HT1080 (cell line): ENCODE data around the gene FFAR2. TPM values are rescaled to one million over a fixed set of nuclear protein-coding genes. Genes with fewer than 3 reads are reported as not detected.
"Not testable (repeated sequence)": the region's sequence is repeated elsewhere in the genome, so short reads cannot be mapped to it uniquely, and the experiment has no call there.

ENCODE experiments used
- DNase-seq: peaks from one replicate; pipeline ENCODE4 v3.0.0-alpha.2; 2015; ENCODE audit warnings: low read depth
- total RNA-seq: library from RNA; depleted of rRNA; stranded (reverse); fragments of >200 nt; shearing (Covaris generic); gene quantifications from 2 replicates; pipeline ENCODE4 v1.2.3, GENCODE V29; 2014

Gene FFAR2
- total RNA-seq, 1 experiment from 2014 or later: not detected

- DNase-seq: not testable (repeated sequence)
Observed at GRCh38 chr19:35423406-35423805, 24.7 kb upstream of the FFAR2 start.

GRCh38 chr19:35425682-35426081 lies 22.4 kb upstream of the FFAR2 start:
- DNase-seq: no peak

- DNase-seq: no peak
Observed at GRCh38 chr19:35427187-35427586, 20.9 kb upstream of the FFAR2 start.

- DNase-seq: no peak
Observed at GRCh38 chr19:35429698-35430408, 18.2 kb upstream of the FFAR2 start.

- no peak for DNase-seq
Observed at GRCh38 chr19:35430409-35431144, 17.5 kb upstream of the FFAR2 start.

GRCh38 chr19:35431145-35431807 lies 16.8 kb upstream of the FFAR2 start:
- DNase-seq: no peak

- no peak for DNase-seq
Observed at GRCh38 chr19:35432911-35433310, 15.1 kb upstream of the FFAR2 start.

- DNase-seq: no peak
Observed at GRCh38 chr19:35433448-35433847, 14.6 kb upstream of the FFAR2 start.

GRCh38 chr19:35435896-35436295 lies 12.2 kb upstream of the FFAR2 start:
- DNase-seq: no peak

GRCh38 chr19:35436477-35437405 lies 11.3 kb upstream of the FFAR2 start:
- DNase-seq: peak; percentile 66

GRCh38 chr19:35437406-35437951 lies 10.6 kb upstream of the FFAR2 start:
- no peak for DNase-seq

- DNase-seq: no peak
Observed at GRCh38 chr19:35438096-35438495, 10.0 kb upstream of the FFAR2 start.

GRCh38 chr19:35438527-35438926 lies 9.5 kb upstream of the FFAR2 start:
- no peak for DNase-seq

GRCh38 chr19:35439921-35440320 lies 8.1 kb upstream of the FFAR2 start:
- DNase-seq: no peak

GRCh38 chr19:35442091-35442490 lies 6.0 kb upstream of the FFAR2 start:
- DNase-seq: no peak

GRCh38 chr19:35444735-35445134 lies 3.3 kb upstream of the FFAR2 start:
- DNase-seq: no peak

GRCh38 chr19:35445826-35446593 lies 2.0 kb upstream of the FFAR2 start:
- no peak for DNase-seq

- DNase-seq: no peak
Observed at GRCh38 chr19:35449359-35450043, 1.4 kb downstream of the FFAR2 start.

GRCh38 chr19:35451338-35452096 lies 3.5 kb downstream of the FFAR2 start:
- DNase-seq: no peak
